GM21576 (cell line): Measurements from ENCODE around the gene SPAG9.

Experiments
- ATAC-seq: cut with Tn5 transposase; IDR thresholded peaks from one replicate; pipeline ENCODE4 v1.9.1; 2021; ENCODE audit warnings: mild to moderate bottlenecking, moderate library complexity; ENCODE audit not compliant: unreplicated experiment

The SPAG9 gene

DNA sequence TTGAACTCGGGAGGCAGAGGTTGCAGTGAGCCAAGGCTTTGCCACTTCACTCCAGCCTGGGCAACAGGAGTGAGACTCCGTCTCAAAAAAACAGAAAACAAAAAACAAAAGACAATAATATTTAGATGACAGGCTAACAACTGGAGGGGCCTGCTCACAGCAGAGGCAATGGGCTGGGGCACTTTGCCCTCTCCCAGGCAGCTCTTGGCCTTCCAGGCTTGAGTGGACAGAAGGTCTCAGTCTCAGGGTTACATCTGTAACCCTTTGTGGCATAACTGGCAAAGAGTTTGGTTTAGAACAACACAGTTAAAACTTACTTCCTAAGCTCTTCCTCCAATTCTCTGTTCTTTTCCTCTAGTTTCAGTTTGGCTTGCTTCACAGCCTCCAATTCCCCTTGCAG, 114.9 kb downstream of the SPAG9 start:
- no peak for ATAC-seq

DNA sequence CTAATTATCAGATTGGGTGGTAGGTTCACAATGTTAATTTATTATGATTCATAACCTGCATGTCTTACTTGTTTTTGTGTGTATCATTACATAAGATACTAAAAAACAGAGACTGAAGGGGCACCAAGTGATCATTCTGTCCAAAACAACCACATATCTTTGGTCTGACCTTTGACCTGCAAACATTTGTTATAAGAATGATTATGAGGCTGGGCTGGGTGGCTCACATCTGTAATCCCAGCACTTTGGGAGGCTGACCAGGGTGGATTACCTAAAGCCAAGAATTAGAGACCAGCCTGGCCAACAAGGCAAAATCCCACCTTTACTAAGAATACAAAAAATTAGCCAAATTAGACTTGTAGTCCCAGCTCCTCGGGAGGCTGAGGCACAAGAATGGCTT, 116.4 kb downstream of the SPAG9 start:
- no peak for ATAC-seq

GRCh38 chr17:51000835-51001638, 119.6 kb downstream of the SPAG9 start:
- ATAC-seq, result no peak

DNA sequence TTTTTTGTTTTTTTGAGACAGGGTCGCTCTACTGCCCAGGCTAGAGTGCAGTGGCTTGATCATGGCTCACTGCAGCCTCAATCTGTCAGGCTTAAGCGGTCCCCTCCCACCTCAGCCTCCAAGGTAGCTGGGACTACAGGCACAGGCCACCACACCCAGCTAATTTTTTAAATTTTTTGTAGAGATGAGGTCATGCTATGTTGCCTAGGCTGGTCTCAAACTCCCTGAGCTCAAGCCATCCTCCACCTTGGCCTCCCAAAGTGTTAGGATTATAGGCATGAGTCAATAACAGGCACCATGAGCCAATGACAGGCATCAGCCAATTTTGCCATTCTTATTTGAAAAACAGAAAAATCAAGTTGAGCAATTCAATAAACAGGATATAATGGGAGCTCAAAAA, 125.0 kb downstream of the SPAG9 start:
- ATAC-seq, result no peak

GRCh38 chr17:50993544-50993943, 127.1 kb downstream of the SPAG9 start:
- ATAC-seq, result no peak

GRCh38 chr17:50989149-50989548, 131.5 kb downstream of the SPAG9 start:
- ATAC-seq, result no peak

GRCh38 chr17:50988427-50988826, 132.2 kb downstream of the SPAG9 start:
- no peak for ATAC-seq

- no peak for ATAC-seq
These were observed 133.5 kb downstream of the SPAG9 start for GRCh38 chr17:50986989-50987660.

DNA sequence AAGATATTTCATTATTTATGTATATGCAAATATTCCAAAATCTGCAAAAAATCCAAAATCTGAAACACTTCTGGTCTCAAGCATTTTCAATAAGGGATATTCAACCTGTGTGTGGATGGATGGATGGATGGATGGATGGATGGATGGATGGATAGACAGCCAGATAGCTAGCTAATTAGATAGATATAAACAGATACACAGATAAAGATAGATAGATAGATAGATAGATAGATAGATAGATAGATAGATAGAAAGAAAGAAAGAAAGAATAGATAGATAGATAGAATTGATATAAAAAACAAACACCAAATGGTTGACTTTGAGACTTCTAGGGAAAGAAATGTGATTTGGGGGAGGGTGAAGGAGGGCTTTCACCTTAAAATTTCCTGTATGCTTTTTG, 139.4 kb downstream of the SPAG9 start:
- ATAC-seq, result no peak

GRCh38 chr17:50979524-50979927, 141.1 kb downstream of the SPAG9 start:
- no peak for ATAC-seq

DNA sequence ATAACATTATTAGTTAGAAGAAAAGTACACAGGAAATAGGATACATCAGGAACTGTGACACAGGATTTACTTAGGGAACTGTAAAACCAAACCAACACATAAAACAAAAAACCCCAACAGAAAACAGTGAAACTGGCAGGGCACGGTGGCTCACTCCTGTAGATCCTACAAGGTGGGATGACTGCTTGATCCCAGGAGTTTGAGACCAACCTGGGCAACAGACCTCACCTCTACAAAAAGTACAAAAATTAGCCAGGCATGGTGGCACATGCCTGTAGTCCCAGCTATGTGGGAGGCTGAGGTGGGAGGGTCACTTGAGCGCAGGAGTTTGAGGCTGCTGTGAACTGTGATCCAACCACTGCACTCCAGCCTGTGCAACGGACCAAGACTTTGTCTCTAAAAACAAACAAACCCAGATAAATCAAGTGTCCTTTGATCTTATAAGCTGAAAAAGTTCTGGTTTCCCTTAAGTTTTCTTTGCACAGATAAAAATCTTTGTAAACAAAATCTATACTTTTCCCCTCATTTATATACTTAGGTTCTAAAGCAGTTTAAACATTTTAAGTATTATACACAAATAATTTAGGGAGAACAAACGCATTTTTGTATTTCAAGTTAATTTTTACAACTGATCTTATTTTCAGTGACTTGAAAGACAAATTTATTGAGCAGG, 143.0 kb downstream of the SPAG9 start:
- no peak for ATAC-seq

- ATAC-seq, result no peak
These were observed 143.7 kb downstream of the SPAG9 start for GRCh38 chr17:50976951-50977472.

GRCh38 chr17:50973557-50974494, 146.8 kb downstream of the SPAG9 start:
- ATAC-seq, result no peak

DNA sequence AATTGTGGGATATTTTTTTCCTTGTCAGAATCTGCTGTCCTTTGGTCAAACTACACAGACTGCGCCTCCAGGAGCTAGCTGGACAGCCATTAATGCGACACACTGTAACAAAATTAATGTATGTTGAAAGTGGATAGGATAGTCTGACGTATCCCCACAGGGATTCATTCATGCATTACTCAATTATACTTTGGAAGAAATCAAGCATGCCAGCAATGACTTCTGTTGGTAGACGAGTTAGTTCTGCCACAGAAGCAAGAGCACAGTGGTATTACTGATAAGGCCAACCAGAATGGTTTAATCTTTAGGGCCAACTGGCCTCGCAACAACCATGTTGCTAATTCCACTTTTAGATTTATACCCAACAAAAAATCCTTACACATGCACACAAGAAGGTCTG, 148.1 kb downstream of the SPAG9 start:
- ATAC-seq, result no peak

- ATAC-seq, result no peak
These were observed 152.9 kb downstream of the SPAG9 start for GRCh38 chr17:50967795-50968194.

DNA sequence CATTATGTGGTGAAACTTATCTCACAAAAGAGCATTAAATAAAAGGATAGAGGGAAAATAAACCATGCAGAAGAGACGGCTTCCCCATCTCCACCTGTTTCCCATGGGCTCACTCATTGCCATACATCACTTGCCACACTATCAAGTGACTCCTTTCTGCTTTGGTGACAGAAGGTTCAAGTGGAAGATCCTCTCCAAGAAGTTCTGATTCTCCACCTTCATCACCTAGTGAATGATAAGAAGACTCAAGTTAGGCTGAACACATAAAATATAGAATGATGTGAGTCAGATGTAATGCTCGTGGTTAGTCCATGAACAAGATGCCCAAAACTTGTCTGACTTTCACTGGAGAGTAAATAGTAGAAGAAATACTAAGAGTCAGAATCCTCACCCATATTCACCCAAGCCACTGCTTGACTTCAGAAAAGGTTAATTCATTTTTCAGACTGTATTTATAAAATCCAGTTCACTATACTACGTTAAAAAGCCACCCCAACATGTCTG, 154.5 kb downstream of the SPAG9 start:
- no peak for ATAC-seq

GRCh38 chr17:50963139-50963538, 157.5 kb downstream of the SPAG9 start:
- ATAC-seq, result no peak

DNA sequence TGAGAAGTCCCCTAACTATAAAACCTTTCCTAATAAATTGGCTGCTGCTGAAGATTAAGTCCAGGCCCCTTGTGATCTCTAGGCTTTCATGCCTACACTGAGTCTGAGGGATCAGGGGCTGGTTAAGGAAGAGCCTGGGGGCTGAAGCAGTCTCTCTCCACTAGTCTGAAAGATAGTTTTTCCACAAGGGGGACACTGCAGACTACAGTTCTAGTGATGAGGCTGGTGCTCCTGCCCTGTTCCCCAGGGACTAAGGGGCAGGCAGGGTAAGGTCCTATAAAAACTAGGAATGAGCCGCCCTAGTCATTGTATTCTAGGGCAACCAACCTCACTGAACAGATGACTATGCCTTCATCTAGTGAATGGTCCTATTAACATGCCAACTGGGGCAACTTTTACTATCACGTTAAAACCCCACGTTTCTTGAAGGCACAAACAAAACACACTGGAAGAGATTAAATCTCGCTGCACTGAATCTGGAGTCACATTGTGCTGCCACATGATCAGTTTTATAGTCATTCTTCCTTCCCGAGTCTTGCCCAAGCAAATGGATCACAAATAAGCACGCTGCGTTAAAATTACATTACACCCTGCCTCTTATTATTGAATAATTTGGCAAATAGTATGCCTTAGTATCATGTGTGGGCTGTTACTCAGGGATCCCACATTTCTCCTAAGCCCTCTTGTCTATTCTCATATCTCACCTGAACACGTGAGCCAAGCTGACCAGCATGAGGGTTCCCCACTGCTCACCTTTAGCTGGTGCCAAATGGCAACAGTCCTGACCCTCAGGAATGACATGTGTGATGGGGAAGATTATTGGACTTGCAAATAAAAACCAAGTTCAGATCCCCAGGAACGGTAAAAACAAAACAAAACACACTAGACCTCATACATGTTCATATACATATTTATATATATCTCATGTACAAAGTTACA, 159.1 kb downstream of the SPAG9 start:
- ATAC-seq, result no peak

- ATAC-seq, result no peak
These were observed 161.3 kb downstream of the SPAG9 start for GRCh38 chr17:50959341-50959740.
